ENCODE results near the gene JAKMIP1.

JAKMIP1 gene

DNA sequence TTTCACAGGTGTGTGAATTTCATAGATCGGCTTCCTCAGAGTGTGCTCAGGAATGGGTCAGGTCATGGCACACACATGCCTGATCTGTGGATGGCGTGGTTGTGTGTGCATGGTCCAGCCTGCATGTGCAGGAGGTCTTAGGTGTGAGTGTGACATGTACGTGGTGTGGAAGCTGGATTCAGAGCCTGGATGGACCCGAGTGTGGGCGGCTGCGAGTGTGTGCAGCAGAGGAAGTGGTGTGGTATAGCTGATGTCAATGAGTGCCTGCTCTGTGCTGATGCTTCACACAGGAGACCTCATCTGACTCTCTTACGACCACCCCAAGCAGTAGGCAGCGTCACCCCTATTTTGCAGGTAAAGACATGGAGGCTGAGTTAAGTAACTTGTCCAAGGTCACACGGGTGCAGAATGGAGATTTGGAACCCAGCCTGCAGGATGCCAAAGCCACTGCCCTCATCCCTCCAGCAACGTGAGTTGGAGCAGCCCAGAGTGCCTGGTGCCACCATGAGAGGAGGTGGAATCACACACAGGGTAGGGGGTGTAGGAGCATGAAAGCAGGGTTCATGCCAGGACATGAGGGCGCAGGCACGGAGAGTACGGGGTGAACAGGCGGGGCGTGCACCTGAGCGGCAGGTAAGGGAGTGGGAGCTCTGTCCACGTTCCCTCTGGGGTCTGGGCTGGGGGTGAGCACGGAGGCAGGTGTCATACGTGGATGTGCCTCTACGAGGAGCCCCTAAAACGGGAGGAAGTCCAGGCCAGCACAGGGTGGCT lies 157.9 kb downstream of the JAKMIP1 start:
- TF ChIP-seq EP300 (IDR thresholded peaks at IDR 0.05; ENCODE audit: borderline replicate concordance) = no peak
- TF ChIP-seq, protein P1, sequence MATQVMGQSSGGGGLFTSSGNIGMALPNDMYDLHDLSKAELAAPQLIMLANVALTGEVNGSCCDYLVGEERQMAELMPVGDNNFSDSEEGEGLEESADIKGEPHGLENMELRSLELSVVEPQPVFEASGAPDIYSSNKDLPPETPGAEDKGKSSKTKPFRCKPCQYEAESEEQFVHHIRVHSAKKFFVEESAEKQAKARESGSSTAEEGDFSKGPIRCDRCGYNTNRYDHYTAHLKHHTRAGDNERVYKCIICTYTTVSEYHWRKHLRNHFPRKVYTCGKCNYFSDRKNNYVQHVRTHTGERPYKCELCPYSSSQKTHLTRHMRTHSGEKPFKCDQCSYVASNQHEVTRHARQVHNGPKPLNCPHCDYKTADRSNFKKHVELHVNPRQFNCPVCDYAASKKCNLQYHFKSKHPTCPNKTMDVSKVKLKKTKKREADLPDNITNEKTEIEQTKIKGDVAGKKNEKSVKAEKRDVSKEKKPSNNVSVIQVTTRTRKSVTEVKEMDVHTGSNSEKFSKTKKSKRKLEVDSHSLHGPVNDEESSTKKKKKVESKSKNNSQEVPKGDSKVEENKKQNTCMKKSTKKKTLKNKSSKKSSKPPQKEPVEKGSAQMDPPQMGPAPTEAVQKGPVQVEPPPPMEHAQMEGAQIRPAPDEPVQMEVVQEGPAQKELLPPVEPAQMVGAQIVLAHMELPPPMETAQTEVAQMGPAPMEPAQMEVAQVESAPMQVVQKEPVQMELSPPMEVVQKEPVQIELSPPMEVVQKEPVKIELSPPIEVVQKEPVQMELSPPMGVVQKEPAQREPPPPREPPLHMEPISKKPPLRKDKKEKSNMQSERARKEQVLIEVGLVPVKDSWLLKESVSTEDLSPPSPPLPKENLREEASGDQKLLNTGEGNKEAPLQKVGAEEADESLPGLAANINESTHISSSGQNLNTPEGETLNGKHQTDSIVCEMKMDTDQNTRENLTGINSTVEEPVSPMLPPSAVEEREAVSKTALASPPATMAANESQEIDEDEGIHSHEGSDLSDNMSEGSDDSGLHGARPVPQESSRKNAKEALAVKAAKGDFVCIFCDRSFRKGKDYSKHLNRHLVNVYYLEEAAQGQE (IDR thresholded peaks at IDR 0.05; ENCODE audit: low read depth) = no peak
- no peak for TF ChIP-seq CREB1 (IDR thresholded peaks at IDR 0.05; ENCODE audit: low read depth)
- no peak for TF ChIP-seq NFIC (IDR thresholded peaks at IDR 0.05)
- no peak for TF ChIP-seq RAD21 (IDR thresholded peaks at IDR 0.05; ENCODE audit: low read depth)
- no peak for TF ChIP-seq TAF1 (IDR thresholded peaks at IDR 0.05; ENCODE audit: low read depth)
- no peak for TF ChIP-seq EGR1 (IDR thresholded peaks at IDR 0.05)
- TF ChIP-seq CEBPB (IDR thresholded peaks at IDR 0.05) = no peak
- no peak for TF ChIP-seq TEAD4 (IDR thresholded peaks at IDR 0.05)
- TF ChIP-seq YY1 (IDR thresholded peaks at IDR 0.05; ENCODE audit: low read depth) = no peak
- TF ChIP-seq USF1 (IDR thresholded peaks at IDR 0.05) = no peak
- no peak for TF ChIP-seq ZBTB7A (IDR thresholded peaks at IDR 0.05; ENCODE audit: low read depth)
- TF ChIP-seq MAX (IDR thresholded peaks at IDR 0.05) = no peak
- no peak for TF ChIP-seq TCF12 (IDR thresholded peaks at IDR 0.05; ENCODE audit: low read depth)

DNA sequence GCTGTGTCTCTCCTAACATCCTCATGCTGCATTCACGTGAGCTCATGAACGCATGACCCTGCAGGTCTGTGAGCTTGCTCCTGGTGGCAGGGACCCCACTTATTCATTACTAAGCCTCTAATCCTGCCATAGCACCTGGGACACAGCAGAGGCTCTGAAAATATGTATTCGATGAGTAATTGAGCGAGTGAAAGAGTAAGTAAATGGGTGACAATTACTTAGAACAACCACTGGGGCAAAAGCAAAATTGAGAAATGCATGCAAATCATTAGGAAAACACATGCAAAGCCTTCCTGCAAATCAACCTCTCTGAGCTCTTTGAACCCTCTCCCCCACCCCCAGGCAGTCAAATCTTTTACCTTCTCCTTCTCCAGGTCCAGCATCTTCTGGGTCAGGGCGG lies 158.5 kb downstream of the JAKMIP1 start:
- TF ChIP-seq TCF12 (IDR thresholded peaks at IDR 0.05; ENCODE audit: low read depth) = no peak
- no peak for TF ChIP-seq USF1 (IDR thresholded peaks at IDR 0.05)
- TF ChIP-seq NFIC (IDR thresholded peaks at IDR 0.05) = no peak
- no peak for TF ChIP-seq CREB1 (IDR thresholded peaks at IDR 0.05; ENCODE audit: low read depth)
- no peak for TF ChIP-seq EP300 (IDR thresholded peaks at IDR 0.05; ENCODE audit: borderline replicate concordance)
- no peak for TF ChIP-seq FOXM1 (IDR thresholded peaks at IDR 0.05; ENCODE audit: borderline replicate concordance, low read depth)
- TF ChIP-seq, protein P1 (IDR thresholded peaks at IDR 0.05; ENCODE audit: low read depth) = no peak
- no peak for TF ChIP-seq ZBTB7A (IDR thresholded peaks at IDR 0.05; ENCODE audit: low read depth)
- TF ChIP-seq CEBPB (IDR thresholded peaks at IDR 0.05) = no peak
- TF ChIP-seq TAF1 (IDR thresholded peaks at IDR 0.05; ENCODE audit: low read depth) = no peak
- no peak for TF ChIP-seq MAX (IDR thresholded peaks at IDR 0.05)
- no peak for TF ChIP-seq YY1 (IDR thresholded peaks at IDR 0.05; ENCODE audit: low read depth)
- no peak for TF ChIP-seq TEAD4 (IDR thresholded peaks at IDR 0.05)
- no peak for TF ChIP-seq RAD21 (IDR thresholded peaks at IDR 0.05; ENCODE audit: low read depth)
- TF ChIP-seq EGR1 (IDR thresholded peaks at IDR 0.05) = no peak

DNA sequence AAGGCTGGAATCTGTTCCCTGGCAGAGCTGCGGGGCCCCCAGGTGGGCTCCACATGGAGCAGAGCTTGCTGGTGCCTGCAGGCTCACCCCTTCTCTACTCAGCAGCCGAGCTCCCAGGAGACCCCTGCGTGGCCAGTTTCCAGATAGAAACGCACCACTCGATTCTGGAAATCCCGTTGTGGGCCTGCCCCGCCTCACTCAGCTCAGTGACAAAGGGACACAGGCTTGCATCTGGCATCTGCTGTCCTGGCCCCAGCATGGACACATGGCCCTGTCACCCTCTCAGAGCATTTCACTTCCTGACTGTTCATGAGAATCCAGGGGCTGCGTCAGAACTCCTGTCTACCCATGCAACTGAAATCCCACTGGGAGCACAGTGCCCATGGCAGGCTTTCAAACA lies 161.6 kb downstream of the JAKMIP1 start:
- TF ChIP-seq EGR1 (IDR thresholded peaks at IDR 0.05) (no peak), TAF1 (IDR thresholded peaks at IDR 0.05; ENCODE audit: low read depth) (no peak), ZBTB7A (IDR thresholded peaks at IDR 0.05; ENCODE audit: low read depth) (no peak), CEBPB (IDR thresholded peaks at IDR 0.05) (no peak), NFIC (IDR thresholded peaks at IDR 0.05) (no peak), USF1 (IDR thresholded peaks at IDR 0.05) (no peak), MAX (IDR thresholded peaks at IDR 0.05) (no peak), FOXM1 (IDR thresholded peaks at IDR 0.05; ENCODE audit: borderline replicate concordance, low read depth) (no peak), RAD21 (IDR thresholded peaks at IDR 0.05; ENCODE audit: low read depth) (no peak), CREB1 (IDR thresholded peaks at IDR 0.05; ENCODE audit: low read depth) (no peak), TCF12 (IDR thresholded peaks at IDR 0.05; ENCODE audit: low read depth) (no peak), TEAD4 (IDR thresholded peaks at IDR 0.05) (no peak), YY1 (IDR thresholded peaks at IDR 0.05; ENCODE audit: low read depth) (no peak), EP300 (IDR thresholded peaks at IDR 0.05; ENCODE audit: borderline replicate concordance) (no peak)
- TF ChIP-seq, protein P1 (IDR thresholded peaks at IDR 0.05; ENCODE audit: low read depth) = no peak
